ENCODE data around the gene STX1B. TPM values are rescaled to one million over a fixed set of nuclear protein-coding genes. Genes with fewer than 3 reads are reported as not detected.

The STX1B gene
- total and polyA plus RNA-seq, 5 donors from 2014 or later = 0.74 TPM; not detected in 4

GRCh38 chr16:30984669-30985400 lies 25.6 kb downstream of the STX1B start, which contains the start of gene HSD3B7:
TSS of gene HSD3B7 (plus strand) at chr16:30985207. CDS start at chr16:30985659, 452 bp downstream.
- no peaks in the 10 kb centered on the region for H3K27me3 ChIP-seq (ENCODE audit: control insufficient read depth, insufficient read depth, low read length)
- Mint-ChIP-seq H3K27ac (peak within 1 kb of the TSS in 1 of 3 donors; percentile 80), H3K27me3 (no peaks in the 10 kb centered on the region), H3K9me3 (peaks cover 0 to 1% (median 0%) of the 10 kb centered on the region in 7 donors), H3K4me3 (no peak within 1 kb of the TSS), H3K36me3 (peaks cover 10% of the 10 kb centered on the region), H3K4me1 (peaks cover 0 to 9% (median 0%) of the 10 kb centered on the region in 4 donors)
- H3K9me3 ChIP-seq (ENCODE audit: control insufficient read depth in 2 of 2, low read length in 2 of 2) = no peaks in the 10 kb centered on the region
- H3K4me1 ChIP-seq (ENCODE audit: control insufficient read depth, insufficient read depth, low read length, poor library complexity, severe bottlenecking) = peaks cover 7% of the 10 kb centered on the region
- no peak within 1 kb of the TSS for H3K27ac ChIP-seq (ENCODE audit: insufficient read depth, low read length, poor library complexity, severe bottlenecking)
- peak; percentile 67 to 72 (median 68) for DNase-seq
- ATAC-seq (ENCODE audit: low read depth in 2 of 2) = peak; percentile 62 to 70
- peaks cover 29% of the 10 kb centered on the region for H3K36me3 ChIP-seq (ENCODE audit: control insufficient read depth, insufficient read depth, low read length)
- H3K4me3 ChIP-seq (ENCODE audit: low read depth, low read length) = no peak within 1 kb of the TSS

GRCh38 chr16:30983898-30984610 lies 26.4 kb downstream of the STX1B start:
- Histone ChIP-seq H3K4me1 (ENCODE audit: control insufficient read depth, insufficient read depth, low read length, poor library complexity, severe bottlenecking) (peaks cover 7% of the 10 kb centered on the region), H3K27ac (ENCODE audit: insufficient read depth, low read length, poor library complexity, severe bottlenecking) (no peak overlapping the region), H3K9me3 (ENCODE audit: control insufficient read depth in 2 of 2, low read length in 2 of 2) (no peaks in the 10 kb centered on the region), H3K36me3 (ENCODE audit: control insufficient read depth, insufficient read depth, low read length) (peaks cover 34% of the 10 kb centered on the region), H3K4me3 (ENCODE audit: low read depth, low read length) (no peak overlapping the region), H3K27me3 (ENCODE audit: control insufficient read depth, insufficient read depth, low read length) (no peaks in the 10 kb centered on the region)
- no peak for DNase-seq
- Mint-ChIP-seq H3K9me3 (peaks cover 0 to 1% (median 0%) of the 10 kb centered on the region in 7 donors), H3K27ac (no peak overlapping the region), H3K4me1 (peaks cover 0 to 9% (median 0%) of the 10 kb centered on the region in 4 donors), H3K4me3 (no peak overlapping the region), H3K36me3 (peaks cover 10% of the 10 kb centered on the region), H3K27me3 (no peaks in the 10 kb centered on the region)
- no peak for ATAC-seq (ENCODE audit: low read depth in 2 of 2)

DNA sequence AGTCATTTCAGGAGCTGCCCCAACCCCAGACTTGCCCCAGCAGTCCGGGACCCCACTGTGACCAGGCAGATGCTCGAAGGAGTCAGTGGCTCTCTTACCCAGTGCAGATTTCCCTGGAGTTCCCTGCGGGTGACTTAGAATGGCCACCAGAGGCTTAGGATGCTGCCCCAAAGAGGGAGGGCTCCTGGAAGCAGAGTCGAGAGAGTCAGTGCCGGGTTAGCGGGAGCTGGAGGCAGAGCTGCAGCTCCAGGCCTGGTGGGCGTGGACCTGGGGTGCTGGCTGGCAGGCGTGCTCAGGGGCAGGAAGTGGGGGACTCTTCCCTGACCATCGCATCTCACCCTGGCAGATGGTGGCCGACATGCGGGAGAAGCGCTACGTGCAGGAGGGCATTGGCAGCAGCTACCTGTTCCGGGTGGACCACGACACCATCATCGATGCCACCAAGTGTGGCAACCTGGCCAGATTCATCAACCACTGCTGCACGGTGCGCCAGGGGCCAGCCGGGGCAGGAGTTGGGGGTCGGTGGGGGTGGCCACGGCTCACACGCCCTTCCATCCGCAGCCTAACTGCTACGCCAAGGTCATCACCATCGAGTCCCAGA lies 27.0 kb downstream of the STX1B start:
- no peak overlapping the region for H3K4me3 ChIP-seq (ENCODE audit: low read depth, low read length)
- Mint-ChIP-seq H3K36me3 (peaks cover 14% of the 10 kb centered on the region), H3K27me3 (no peaks in the 10 kb centered on the region), H3K27ac (peak overlapping the region in 1 of 3 donors; percentile 23), H3K4me3 (no peak overlapping the region), H3K9me3 (peaks cover 0 to 1% (median 0%) of the 10 kb centered on the region in 7 donors), H3K4me1 (peaks cover 0 to 11% (median 1%) of the 10 kb centered on the region in 4 donors)
- H3K27ac ChIP-seq (ENCODE audit: insufficient read depth, low read length, poor library complexity, severe bottlenecking) = no peak overlapping the region
- DNase-seq (no peak), ATAC-seq (ENCODE audit: low read depth in 2 of 2) (no peak)
- H3K4me1 ChIP-seq (ENCODE audit: control insufficient read depth, insufficient read depth, low read length, poor library complexity, severe bottlenecking) = peaks cover 7% of the 10 kb centered on the region
- H3K27me3 ChIP-seq (ENCODE audit: control insufficient read depth, insufficient read depth, low read length) = no peaks in the 10 kb centered on the region
- peaks cover 34% of the 10 kb centered on the region for H3K36me3 ChIP-seq (ENCODE audit: control insufficient read depth, insufficient read depth, low read length)
- no peaks in the 10 kb centered on the region for H3K9me3 ChIP-seq (ENCODE audit: control insufficient read depth in 2 of 2, low read length in 2 of 2)

GRCh38 chr16:30982548-30983288 lies 27.7 kb downstream of the STX1B start:
- Histone ChIP-seq H3K4me3 (ENCODE audit: low read depth, low read length) (no peak overlapping the region), H3K9me3 (ENCODE audit: control insufficient read depth in 2 of 2, low read length in 2 of 2) (no peaks in the 10 kb centered on the region), H3K4me1 (ENCODE audit: control insufficient read depth, insufficient read depth, low read length, poor library complexity, severe bottlenecking) (peaks cover 7% of the 10 kb centered on the region), H3K27me3 (ENCODE audit: control insufficient read depth, insufficient read depth, low read length) (no peaks in the 10 kb centered on the region), H3K36me3 (ENCODE audit: control insufficient read depth, insufficient read depth, low read length) (peaks cover 34% of the 10 kb centered on the region), H3K27ac (ENCODE audit: insufficient read depth, low read length, poor library complexity, severe bottlenecking) (no peak overlapping the region)
- Mint-ChIP-seq H3K27ac (peak overlapping the region in 1 of 3 donors; percentile 47), H3K4me1 (peaks cover 0 to 11% (median 1%) of the 10 kb centered on the region in 4 donors), H3K9me3 (peaks cover 0 to 1% (median 0%) of the 10 kb centered on the region in 7 donors), H3K27me3 (no peaks in the 10 kb centered on the region), H3K4me3 (peak overlapping the region in 1 of 4 donors; percentile 63), H3K36me3 (peaks cover 14% of the 10 kb centered on the region)
- DNase-seq (no peak), ATAC-seq (ENCODE audit: low read depth in 2 of 2) (no peak)

- no peaks in the 10 kb centered on the region for H3K9me3 ChIP-seq (ENCODE audit: control insufficient read depth in 2 of 2, low read length in 2 of 2)
- Mint-ChIP-seq H3K27me3 (no peaks in the 10 kb centered on the region), H3K27ac (peak overlapping the region in 1 of 3 donors; percentile 33), H3K4me3 (no peak overlapping the region), H3K36me3 (peaks cover 15% of the 10 kb centered on the region), H3K9me3 (peaks cover 0 to 1% (median 0%) of the 10 kb centered on the region in 7 donors), H3K4me1 (peaks cover 0 to 12% (median 1%) of the 10 kb centered on the region in 4 donors)
- no peak for DNase-seq
- H3K4me1 ChIP-seq (ENCODE audit: control insufficient read depth, insufficient read depth, low read length, poor library complexity, severe bottlenecking) = peaks cover 7% of the 10 kb centered on the region
- no peak overlapping the region for H3K27ac ChIP-seq (ENCODE audit: insufficient read depth, low read length, poor library complexity, severe bottlenecking)
- H3K27me3 ChIP-seq (ENCODE audit: control insufficient read depth, insufficient read depth, low read length) = no peaks in the 10 kb centered on the region
- ATAC-seq (ENCODE audit: low read depth in 2 of 2) = no peak
- peaks cover 48% of the 10 kb centered on the region for H3K36me3 ChIP-seq (ENCODE audit: control insufficient read depth, insufficient read depth, low read length)
- no peak overlapping the region for H3K4me3 ChIP-seq (ENCODE audit: low read depth, low read length)
These were observed 29.5 kb downstream of the STX1B start for GRCh38 chr16:30980959-30981358.

DNA sequence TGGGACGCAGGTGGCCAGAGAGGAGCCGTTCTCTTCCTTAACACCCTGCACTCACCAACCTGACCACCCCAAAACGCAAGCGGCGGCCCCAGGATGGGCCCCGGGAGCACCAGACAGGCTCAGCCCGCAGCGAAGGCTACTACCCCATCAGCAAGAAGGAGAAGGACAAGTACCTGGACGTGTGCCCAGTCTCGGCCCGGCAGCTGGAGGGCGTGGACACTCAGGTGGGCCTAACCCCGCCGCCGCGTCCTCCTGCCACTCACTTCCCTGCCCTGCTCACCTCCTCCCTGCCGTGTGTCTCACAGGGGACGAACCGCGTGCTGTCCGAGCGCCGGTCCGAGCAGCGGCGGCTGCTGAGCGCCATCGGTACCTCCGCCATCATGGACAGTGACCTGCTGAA lies 30.0 kb downstream of the STX1B start:
- DNase-seq (no peak), ATAC-seq (ENCODE audit: low read depth in 2 of 2) (no peak)
- peaks cover 7% of the 10 kb centered on the region for H3K4me1 ChIP-seq (ENCODE audit: control insufficient read depth, insufficient read depth, low read length, poor library complexity, severe bottlenecking)
- H3K4me3 ChIP-seq (ENCODE audit: low read depth, low read length) = no peak overlapping the region
- Mint-ChIP-seq H3K27ac (no peak overlapping the region), H3K36me3 (peaks cover 21% of the 10 kb centered on the region), H3K9me3 (peaks cover 0 to 1% (median 0%) of the 10 kb centered on the region in 7 donors), H3K27me3 (no peaks in the 10 kb centered on the region), H3K4me1 (peaks cover 0 to 14% (median 3%) of the 10 kb centered on the region in 4 donors), H3K4me3 (no peak overlapping the region)
- H3K27ac ChIP-seq (ENCODE audit: insufficient read depth, low read length, poor library complexity, severe bottlenecking) = no peak overlapping the region
- H3K27me3 ChIP-seq (ENCODE audit: control insufficient read depth, insufficient read depth, low read length) = no peaks in the 10 kb centered on the region
- peaks cover 53% of the 10 kb centered on the region for H3K36me3 ChIP-seq (ENCODE audit: control insufficient read depth, insufficient read depth, low read length)
- H3K9me3 ChIP-seq (ENCODE audit: control insufficient read depth in 2 of 2, low read length in 2 of 2) = no peaks in the 10 kb centered on the region

DNA sequence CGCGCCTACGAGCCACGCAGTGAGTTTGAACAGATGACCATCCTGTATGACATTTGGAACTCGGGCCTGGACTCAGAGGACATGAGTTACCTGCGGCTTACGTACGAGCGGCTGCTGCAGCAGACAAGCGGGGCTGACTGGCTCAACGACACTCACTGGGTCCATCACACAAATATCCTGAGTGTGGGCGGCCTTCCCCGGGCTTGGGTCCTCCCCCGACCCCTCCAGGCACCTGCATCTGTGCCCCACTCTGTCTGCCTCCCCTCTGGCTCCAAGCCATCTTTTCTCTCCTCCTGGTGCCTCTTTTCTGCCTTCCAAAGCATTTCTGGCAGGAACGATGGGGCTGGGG lies 30.4 kb downstream of the STX1B start:
- peaks cover 0 to 1% (median 0%) of the 10 kb centered on the region in 7 donors for H3K9me3 Mint-ChIP-seq
- Histone ChIP-seq H3K27me3 (ENCODE audit: control insufficient read depth, insufficient read depth, low read length) (no peaks in the 10 kb centered on the region), H3K27ac (ENCODE audit: insufficient read depth, low read length, poor library complexity, severe bottlenecking) (no peak overlapping the region), H3K4me1 (ENCODE audit: control insufficient read depth, insufficient read depth, low read length, poor library complexity, severe bottlenecking) (peaks cover 4% of the 10 kb centered on the region), H3K4me3 (ENCODE audit: low read depth, low read length) (no peak overlapping the region), H3K9me3 (ENCODE audit: control insufficient read depth in 2 of 2, low read length in 2 of 2) (no peaks in the 10 kb centered on the region), H3K36me3 (ENCODE audit: control insufficient read depth, insufficient read depth, low read length) (peaks cover 54% of the 10 kb centered on the region)
- H3K27me3 Mint-ChIP-seq = no peaks in the 10 kb centered on the region
- no peak overlapping the region for H3K4me3 Mint-ChIP-seq
- ATAC-seq (ENCODE audit: low read depth in 2 of 2) (no peak), DNase-seq (no peak)
- H3K4me1 Mint-ChIP-seq = peaks cover 0 to 14% (median 3%) of the 10 kb centered on the region in 4 donors
- peaks cover 21% of the 10 kb centered on the region for H3K36me3 Mint-ChIP-seq
- no peak overlapping the region for H3K27ac Mint-ChIP-seq
